HG02763 (cell line): ENCODE measurements around the gene HBB.
A peak's percentile ranks its signal among the peaks of the same experiment; 100 is the strongest.

Experiments used
- ATAC-seq: cut with Tn5 transposase; IDR thresholded peaks from one replicate; pipeline ENCODE4 v1.9.1; 2021; ENCODE audit warnings: mild to moderate bottlenecking, moderate library complexity; ENCODE audit not compliant: unreplicated experiment

HBB gene

GRCh38 chr11:5228124-5228523, 1.3 kb upstream of the HBB start:
- no peak for ATAC-seq

- ATAC-seq = no peak
Observed at GRCh38 chr11:5227681-5228080, 810 bp upstream of the HBB start.

- ATAC-seq = no peak
Observed at GRCh38 chr11:5225480-5225871, 1.4 kb downstream of the HBB start.

GRCh38 chr11:5224538-5225479, 2.1 kb downstream of the HBB start:
- ATAC-seq = no peak

- no peak for ATAC-seq
Observed at GRCh38 chr11:5223686-5224085, 3.2 kb downstream of the HBB start.

- no peak for ATAC-seq
Observed at GRCh38 chr11:5223146-5223545, 3.7 kb downstream of the HBB start.

GRCh38 chr11:5210376-5210885, 16.4 kb downstream of the HBB start:
- ATAC-seq = no peak

- peak; percentile 76 for ATAC-seq
Observed at GRCh38 chr11:5204787-5205186, 22.1 kb downstream of the HBB start.

- no peak for ATAC-seq
Observed at GRCh38 chr11:5203366-5203765, 23.5 kb downstream of the HBB start.

GRCh38 chr11:5200582-5200981, 26.3 kb downstream of the HBB start, which contains the start of gene OR51V1:
Gene OR51V1, minus strand, starts transcription at chr11:5200682. Its CDS starts 0 bp downstream, at chr11:5200682.
- no peak for ATAC-seq

- no peak for ATAC-seq
Observed at GRCh38 chr11:5198285-5198684, 28.6 kb downstream of the HBB start.

GRCh38 chr11:5197536-5197935, 29.3 kb downstream of the HBB start:
- no peak for ATAC-seq

GRCh38 chr11:5196731-5197130, 30.1 kb downstream of the HBB start:
- no peak for ATAC-seq

- ATAC-seq = no peak
Observed at GRCh38 chr11:5196067-5196466, 30.8 kb downstream of the HBB start.

GRCh38 chr11:5192738-5193137, 34.1 kb downstream of the HBB start:
- ATAC-seq = no peak

- ATAC-seq = no peak
Observed at GRCh38 chr11:5188201-5188600, 38.7 kb downstream of the HBB start.

GRCh38 chr11:5178046-5178837, 48.6 kb downstream of the HBB start:
- no peak for ATAC-seq
